Body of pancreas (tissue), 4 donors: ENCODE results near the gene ETS1. TPM values are rescaled to one million over a fixed set of nuclear protein-coding genes. Genes with fewer than 3 reads are reported as not detected.

Source experiments
- ATAC-seq: fragments of 150-250 bp; one replicate; pipeline ENCODE4 v1.9.1; 2016
- DNase-seq, 4 donors: peaks; one replicate each; pipeline ENCODE4 v3.0.0-alpha.2; 2019
- H3K27ac ChIP-seq, 4 donors: fragments of 200-600 bp; sonication (generic); 1 replicate in 3 of 4; 2 replicates in 1 of 4; pipeline versions ENCODE4 v1.5.1 to v1.6.1; 2016 to 2019; ENCODE audit warnings: mild to moderate bottlenecking in 1 of 4, mixed read lengths in 1 of 4, moderate library complexity in 1 of 4
- H3K27me3 ChIP-seq, 2 donors: fragments of 200-600 bp; sonication (generic); one replicate each; pipeline ENCODE4 v1.6.0; 2016; ENCODE audit warnings: mild to moderate bottlenecking in 1 of 2
- H3K36me3 ChIP-seq, 2 donors: fragments of 200-600 bp; sonication (generic); replicated peaks in 1 of 2; 2 replicates each; pipeline ENCODE4 v1.5.1; 2016; ENCODE audit warnings: low read depth in 2 of 2; ENCODE audit not compliant: insufficient read depth in 1 of 2
- H3K4me1 ChIP-seq: fragments of 200-600 bp; sonication (generic); one replicate; pipeline ENCODE4 v1.6.0; 2016
- H3K4me3 ChIP-seq, 2 donors: fragments of 200-600 bp; sonication (generic); 1 replicate in 1 of 2; 2 replicates in 1 of 2; pipeline ENCODE4 v1.5.1; 2016 to 2019
- H3K9me3 ChIP-seq, 3 donors: fragments of 200-600 bp; sonication (generic); 1 replicate in 2 of 3; 2 replicates in 1 of 3; pipeline ENCODE4 v1.5.1; 2016
- CTCF ChIP-seq, 7 experiments: fragments of 450-650 bp in 4 of 7; fragments of 200-600 bp in 3 of 7; sonication (generic) in 3 of 7; IDR thresholded peaks; one replicate each; pipeline ENCODE4 v1.5.1; 2016 to 2019; ENCODE audit warnings: antibody characterized with exemption in 7 of 7
- POLR2A ChIP-seq, 3 donors: fragments of 450-650 bp; IDR thresholded peaks; one replicate each; pipeline ENCODE4 v1.6.1; 2016; ENCODE audit warnings: antibody characterized with exemption in 3 of 3, mild to moderate bottlenecking in 2 of 3
- WGBS, 2 donors: methylation state at CpG; one replicate each; pipeline ENCODE4 v1.1.5; 2017; 5-methylcytosine and 5-hydroxymethylcytosine counted together
- intact Hi-C: fragments of 100-400 bp; cut with DNase I; formaldehyde crosslinking; loops from one replicate; pipeline ENCODE4 v1.15.1; 2023
- total RNA-seq, 2 donors: library from RNA; depleted of rRNA; stranded (reverse); fragments of >200 nt; gene quantifications; one replicate each; pipeline ENCODE4 v1.1.0, GENCODE V29; 2016

ETS1 gene
- total RNA-seq, 2 donors from 2014 or later = 20.0 to 22.7 TPM

- DNase-seq (no peak), ATAC-seq (no peak)
- Histone ChIP-seq H3K4me1 (peaks cover 19% of the 10 kb centered on the region), H3K27me3 (no peaks in the 10 kb centered on the region), H3K4me3 (no peak overlapping the region), H3K36me3 (peaks cover 0 to 2% of the 10 kb centered on the region in 2 donors), H3K27ac (peak overlapping the region in 3 of 4 donors; percentile 6 to 40 (median 16)), H3K9me3 (no peaks in the 10 kb centered on the region)
- 79 to 86% methylated on average over 14 of the region's 14 CpGs for WGBS, 2 donors
- intact Hi-C loops = no loop called here
- TF ChIP-seq POLR2A (IDR thresholded peaks at IDR 0.05) = no peak
- TF ChIP-seq CTCF (IDR thresholded peaks at IDR 0.05) = no peak
Measured at GRCh38 chr11:128480066-128480465, 107.3 kb downstream of the ETS1 start.

- H3K36me3 ChIP-seq = no peaks in the 10 kb centered on the region
- ATAC-seq = no peak
Measured at GRCh38 chr11:128479144-128479543, 108.2 kb downstream of the ETS1 start.

GRCh38 chr11:128478305-128478704, 109.1 kb downstream of the ETS1 start:
- ATAC-seq (no peak), DNase-seq (no peak)
- H3K36me3 ChIP-seq = no peaks in the 10 kb centered on the region
- no peaks in the 10 kb centered on the region for H3K9me3 ChIP-seq
- intact Hi-C loops = no loop called here
- H3K4me1 ChIP-seq = peaks cover 25% of the 10 kb centered on the region
- H3K27me3 ChIP-seq = no peaks in the 10 kb centered on the region
- no peak overlapping the region for H3K27ac ChIP-seq
- H3K4me3 ChIP-seq = no peak overlapping the region
- TF ChIP-seq POLR2A (IDR thresholded peaks at IDR 0.05) (no peak), CTCF (IDR thresholded peaks at IDR 0.05) (no peak)

More at GRCh38 chr11:128479144-128479543, 108.2 kb downstream of the ETS1 start:
- no peak overlapping the region for H3K27ac ChIP-seq
- intact Hi-C loops = no loop called here
- DNase-seq = no peak
- H3K4me3 ChIP-seq = no peak overlapping the region
- no peak for TF ChIP-seq POLR2A (IDR thresholded peaks at IDR 0.05)
- no peak for TF ChIP-seq CTCF (IDR thresholded peaks at IDR 0.05)
- peaks cover 25% of the 10 kb centered on the region for H3K4me1 ChIP-seq
- no peaks in the 10 kb centered on the region for H3K27me3 ChIP-seq
- H3K9me3 ChIP-seq = no peaks in the 10 kb centered on the region

- Histone ChIP-seq H3K27ac (no peak overlapping the region), H3K36me3 (no peaks in the 10 kb centered on the region), H3K27me3 (no peaks in the 10 kb centered on the region), H3K4me1 (peaks cover 25% of the 10 kb centered on the region), H3K4me3 (no peak overlapping the region), H3K9me3 (no peaks in the 10 kb centered on the region)
- TF ChIP-seq POLR2A (IDR thresholded peaks at IDR 0.05) (no peak), CTCF (IDR thresholded peaks at IDR 0.05) (no peak)
- no peak for DNase-seq
- 82 to 97% methylated on average over 1 of the region's 1 CpG for WGBS, 2 donors
- ATAC-seq = no peak
- intact Hi-C loops = no loop called here
Measured at GRCh38 chr11:128477811-128478210, 109.5 kb downstream of the ETS1 start.

GRCh38 chr11:128477278-128477677, 110.1 kb downstream of the ETS1 start:
- no peak for TF ChIP-seq POLR2A (IDR thresholded peaks at IDR 0.05)
- TF ChIP-seq CTCF (IDR thresholded peaks at IDR 0.05) = no peak
- Histone ChIP-seq H3K36me3 (no peaks in the 10 kb centered on the region), H3K27ac (no peak overlapping the region), H3K4me3 (no peak overlapping the region), H3K27me3 (no peaks in the 10 kb centered on the region), H3K9me3 (no peaks in the 10 kb centered on the region), H3K4me1 (peaks cover 29% of the 10 kb centered on the region)
- 92 to 95% methylated on average over 3 of the region's 3 CpGs for WGBS, 2 donors
- DNase-seq = no peak
- intact Hi-C loops = no loop called here
- no peak for ATAC-seq
